Hepatocyte (in vitro differentiated cells): ENCODE results near the gene CACNA1C. TPM values are rescaled to one million over a fixed set of nuclear protein-coding genes. Genes with fewer than 3 reads are reported as not detected.

Experiments
- DNase-seq: peaks from one replicate; pipeline ENCODE4 v3.0.0-alpha.2; 2016; ENCODE audit warnings: low spot score
- H2AFZ ChIP-seq: fragments of 200-600 bp; sonication (generic); 2 replicates; pipeline ENCODE4 v1.6.0; 2016; ENCODE audit warnings: antibody characterized with exemption, mild to moderate bottlenecking
- H3K27ac ChIP-seq: fragments of 200-600 bp; sonication (generic); 2 replicates; pipeline ENCODE4 v1.5.1; 2016; ENCODE audit warnings: mild to moderate bottlenecking
- H3K27me3 ChIP-seq: fragments of 200-600 bp; sonication (generic); 2 replicates; pipeline ENCODE4 v1.6.1; 2016
- H3K36me3 ChIP-seq: fragments of 200-600 bp; sonication (generic); replicated peaks from 2 replicates; pipeline ENCODE4 v1.5.1; 2016; ENCODE audit warnings: low read depth; ENCODE audit not compliant: insufficient read depth
- H3K4me1 ChIP-seq: fragments of 200-600 bp; sonication (generic); 2 replicates; pipeline ENCODE4 v1.5.1; 2016; ENCODE audit warnings: mild to moderate bottlenecking, moderate library complexity; ENCODE audit not compliant: insufficient read depth
- H3K4me2 ChIP-seq: fragments of 200-600 bp; sonication (generic); 2 replicates; pipeline ENCODE4 v1.6.0; 2016
- H3K4me3 ChIP-seq: fragments of 200-600 bp; sonication (generic); 2 replicates; pipeline ENCODE4 v1.5.1; 2016; ENCODE audit warnings: mild to moderate bottlenecking
- H3K79me2 ChIP-seq: fragments of 200-600 bp; sonication (generic); 2 replicates; pipeline ENCODE4 v1.6.0; 2017; ENCODE audit warnings: mild to moderate bottlenecking
- H3K9me2 ChIP-seq: fragments of 200-600 bp; sonication (generic); replicated peaks from 2 replicates; pipeline ENCODE4 v1.6.0; 2017; ENCODE audit warnings: mild to moderate bottlenecking; ENCODE audit not compliant: insufficient read depth
- H3K9me3 ChIP-seq: fragments of 200-600 bp; sonication (generic); 2 replicates; pipeline ENCODE4 v1.5.1; 2016; ENCODE audit warnings: low read depth, mild to moderate bottlenecking
- H4K20me1 ChIP-seq: fragments of 200-600 bp; sonication (generic); 2 replicates; pipeline ENCODE4 v1.6.0; 2016; ENCODE audit warnings: mild to moderate bottlenecking; ENCODE audit not compliant: insufficient read depth, poor library complexity, severe bottlenecking
- EZH2 ChIP-seq: fragments of 200-600 bp; sonication (generic); IDR thresholded peaks from 2 replicates; pipeline ENCODE4 v1.6.1; 2016; ENCODE audit warnings: antibody characterized with exemption, mild to moderate bottlenecking, borderline replicate concordance
- EZH2phosphoT487 ChIP-seq: fragments of 200-600 bp; sonication (generic); IDR thresholded peaks from one replicate; pipeline ENCODE4 v1.6.1; 2018; ENCODE audit warnings: antibody characterized with exemption, mild to moderate bottlenecking, low read depth, moderate library complexity; ENCODE audit not compliant: unreplicated experiment, severe bottlenecking
- WGBS: methylation state at CpG from one replicate; pipeline ENCODE4 v1.1.6; 2016; ENCODE audit warnings: low lambda C conversion rate; ENCODE audit errors: missing lambda C conversion rate; 5-methylcytosine and 5-hydroxymethylcytosine counted together
- polyA plus RNA-seq: library from polyadenylated mRNA; unstranded; fragments of >200 nt; fragmentation: Nextera tagmentation; extraction: Ambion mirVana; gene quantifications from 2 replicates; pipeline ENCODE4 v1.2.1, GENCODE V29; 2016
- total RNA-seq: library from RNA; depleted of rRNA; stranded (reverse); fragments of >200 nt; gene quantifications from 2 replicates; pipeline ENCODE4 v1.2.3, GENCODE V29; 2014
- TF ChIP-seq, protein P1 (sequence below): fragments of 200-600 bp; sonication (generic); IDR thresholded peaks from 2 replicates; pipeline ENCODE4 v1.5.1; 2016; ENCODE audit warnings: antibody characterized with exemption, mild to moderate bottlenecking; ENCODE audit not compliant: poor library complexity

CACNA1C gene
- total and polyA plus RNA-seq, 2 experiments from 2014 or later = 3.2 to 4.0 TPM

DNA sequence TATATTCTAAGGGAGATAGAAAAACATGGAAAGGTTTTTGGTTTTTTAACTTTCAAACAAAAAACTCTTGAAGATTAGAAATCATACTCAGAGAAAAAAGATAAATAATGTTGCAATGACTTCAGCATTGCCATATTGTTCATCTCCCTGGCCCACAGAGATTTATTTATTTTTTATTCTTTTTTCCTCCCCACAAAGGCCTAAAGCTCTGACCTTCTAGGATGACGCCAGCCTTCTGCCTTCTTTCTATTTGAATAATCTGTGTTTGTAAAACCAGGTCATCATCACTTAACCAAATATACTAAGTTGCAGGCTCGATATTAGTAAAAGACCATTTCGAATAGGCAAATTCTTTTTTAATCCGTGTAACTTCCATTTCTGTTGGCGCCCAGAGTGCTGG is 44.1 kb upstream of the CACNA1C start:
- H3K9me2 ChIP-seq = no peaks in the 10 kb centered on the region
- 86% methylated on average over 5 of the region's 5 CpGs for WGBS
- H3K9me3 ChIP-seq = no peaks in the 10 kb centered on the region
- H3K27me3 ChIP-seq = no peaks in the 10 kb centered on the region
- TF ChIP-seq EZH2 (no peak), EZH2phosphoT487 (no peak)
- TF ChIP-seq, protein P1, sequence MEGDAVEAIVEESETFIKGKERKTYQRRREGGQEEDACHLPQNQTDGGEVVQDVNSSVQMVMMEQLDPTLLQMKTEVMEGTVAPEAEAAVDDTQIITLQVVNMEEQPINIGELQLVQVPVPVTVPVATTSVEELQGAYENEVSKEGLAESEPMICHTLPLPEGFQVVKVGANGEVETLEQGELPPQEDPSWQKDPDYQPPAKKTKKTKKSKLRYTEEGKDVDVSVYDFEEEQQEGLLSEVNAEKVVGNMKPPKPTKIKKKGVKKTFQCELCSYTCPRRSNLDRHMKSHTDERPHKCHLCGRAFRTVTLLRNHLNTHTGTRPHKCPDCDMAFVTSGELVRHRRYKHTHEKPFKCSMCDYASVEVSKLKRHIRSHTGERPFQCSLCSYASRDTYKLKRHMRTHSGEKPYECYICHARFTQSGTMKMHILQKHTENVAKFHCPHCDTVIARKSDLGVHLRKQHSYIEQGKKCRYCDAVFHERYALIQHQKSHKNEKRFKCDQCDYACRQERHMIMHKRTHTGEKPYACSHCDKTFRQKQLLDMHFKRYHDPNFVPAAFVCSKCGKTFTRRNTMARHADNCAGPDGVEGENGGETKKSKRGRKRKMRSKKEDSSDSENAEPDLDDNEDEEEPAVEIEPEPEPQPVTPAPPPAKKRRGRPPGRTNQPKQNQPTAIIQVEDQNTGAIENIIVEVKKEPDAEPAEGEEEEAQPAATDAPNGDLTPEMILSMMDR = no peak
- no peaks in the 10 kb centered on the region for H3K36me3 ChIP-seq
- no peak overlapping the region for H3K4me2 ChIP-seq
- no peaks in the 10 kb centered on the region for H4K20me1 ChIP-seq
- H3K79me2 ChIP-seq = no peaks in the 10 kb centered on the region
- no peak overlapping the region for H3K27ac ChIP-seq
- DNase-seq = no peak
- no peak overlapping the region for H2AFZ ChIP-seq
- H3K4me1 ChIP-seq = peaks cover 8% of the 10 kb centered on the region
- H3K4me3 ChIP-seq = no peak overlapping the region

- Histone ChIP-seq H3K4me3 (no peak overlapping the region), H4K20me1 (no peaks in the 10 kb centered on the region), H2AFZ (no peak overlapping the region), H3K27ac (no peak overlapping the region), H3K36me3 (no peaks in the 10 kb centered on the region), H3K4me2 (no peak overlapping the region), H3K79me2 (no peaks in the 10 kb centered on the region), H3K4me1 (peaks cover 14% of the 10 kb centered on the region), H3K27me3 (no peaks in the 10 kb centered on the region), H3K9me2 (no peaks in the 10 kb centered on the region), H3K9me3 (no peaks in the 10 kb centered on the region)
- no peak for TF ChIP-seq EZH2
- TF ChIP-seq, protein P1 = no peak
- TF ChIP-seq EZH2phosphoT487 = no peak
- WGBS = 50% methylated on average over 1 of the region's 1 CpG
- DNase-seq = no peak
These were observed 43.2 kb upstream of the CACNA1C start for GRCh38 chr12:2009623-2010022.

DNA sequence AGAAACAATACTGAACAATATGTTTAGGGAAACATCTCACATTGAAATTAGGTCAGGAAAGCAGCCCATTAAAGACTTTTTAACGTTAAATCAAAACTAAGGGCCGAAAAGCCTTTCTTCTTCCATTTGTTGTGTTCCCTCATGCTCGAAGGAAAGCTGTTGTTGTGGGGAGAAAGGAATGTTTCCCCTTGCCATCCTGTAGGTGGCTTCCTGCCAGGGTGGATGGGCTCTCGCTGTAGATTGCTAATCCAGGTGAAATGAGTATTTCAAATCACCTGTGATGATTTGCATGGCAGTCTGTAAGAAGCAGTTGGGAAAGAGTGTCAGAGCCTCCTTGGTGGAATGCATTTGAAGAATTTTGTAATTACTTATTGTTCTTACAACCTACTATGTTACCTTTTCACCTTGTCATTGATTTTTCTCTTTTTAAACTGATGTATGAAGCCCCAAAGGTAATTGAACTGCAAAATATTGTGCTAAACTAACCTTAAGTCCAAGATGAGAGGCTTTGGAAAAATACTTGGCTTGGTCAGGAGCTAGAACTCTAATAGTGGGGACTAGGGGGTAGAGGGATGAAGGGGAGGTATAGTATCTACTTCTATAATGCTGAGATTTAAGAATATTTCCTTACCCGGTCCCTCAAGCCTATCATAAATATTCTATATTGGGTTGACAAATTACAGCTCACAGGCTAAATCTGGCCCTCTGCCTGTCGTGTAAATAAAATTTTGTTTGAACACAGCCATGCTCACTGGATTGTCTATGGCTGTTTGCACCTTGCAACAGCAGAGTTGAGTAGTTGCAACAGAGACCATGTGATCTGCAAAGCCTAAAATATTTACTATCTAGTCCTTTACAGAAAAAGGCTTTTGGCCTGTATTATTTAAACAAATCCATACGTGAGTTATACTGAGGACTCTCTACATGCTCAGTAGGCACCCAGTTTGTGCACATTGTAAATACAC is 40.9 kb upstream of the CACNA1C start:
- no peaks in the 10 kb centered on the region for H3K27me3 ChIP-seq
- H3K4me1 ChIP-seq = peaks cover 14% of the 10 kb centered on the region
- no peaks in the 10 kb centered on the region for H3K9me3 ChIP-seq
- WGBS = 62% methylated on average over 7 of the region's 7 CpGs
- DNase-seq = no peak
- no peak overlapping the region for H3K27ac ChIP-seq
- no peaks in the 10 kb centered on the region for H4K20me1 ChIP-seq
- H3K4me3 ChIP-seq = no peak overlapping the region
- no peak overlapping the region for H3K4me2 ChIP-seq
- H3K79me2 ChIP-seq = no peaks in the 10 kb centered on the region
- no peaks in the 10 kb centered on the region for H3K9me2 ChIP-seq
- TF ChIP-seq, protein P1 = no peak
- TF ChIP-seq EZH2phosphoT487 (no peak), EZH2 (no peak)
- H3K36me3 ChIP-seq = no peaks in the 10 kb centered on the region
- no peak overlapping the region for H2AFZ ChIP-seq
